B cell (primary cell): Measurements from ENCODE around the gene ELK4. TPM values are rescaled to one million over a fixed set of nuclear protein-coding genes. Genes with fewer than 3 reads are reported as not detected.

ENCODE experiments used
- ATAC-seq: fragments of 200-7000 bp; cut with Tn5 transposase; one replicate; pipeline ENCODE4 v1.10.0; 2021; ENCODE audit warnings: low read depth, mild to moderate bottlenecking, moderate number of reproducible peaks, moderate library complexity
- CTCF ChIA-PET: fragments of 350-600 bp; sonication (Branson Sonifier 250); formaldehyde crosslinking; loops from one replicate; lab custom pipeline; 2021; ENCODE audit warnings: antibody characterized with exemption, inconsistent platforms; lab: Charles Lee
- POLR2A ChIA-PET: fragments of 350-600 bp; sonication (Branson Sonifier 250); formaldehyde crosslinking; loops from one replicate; lab custom pipeline; 2021; ENCODE audit warnings: antibody characterized with exemption; lab: Charles Lee
- DNase-seq: peaks from one replicate; pipeline ENCODE4 v3.0.0; 2013
- H2AFZ ChIP-seq: 2 replicates; pipeline ENCODE4 v1.6.1; 2012; ENCODE audit warnings: mild to moderate bottlenecking, low read depth, low read length; ENCODE audit not compliant: insufficient read depth, poor library complexity, severe bottlenecking
- H3K27ac ChIP-seq, 2 donors: 1 replicate in 1 of 2; 2 replicates in 1 of 2; pipeline ENCODE4 v1.5.1; 2012 to 2013; ENCODE audit warnings: low read length in 2 of 2, mild to moderate bottlenecking in 2 of 2, moderate library complexity in 1 of 2
- H3K27me3 ChIP-seq, 4 experiments: fragments of 200-600 bp in 1 of 4; sonication (generic) in 1 of 4; replicated peaks in 1 of 4; 1 replicate in 2 of 4; 2 replicates in 2 of 4; pipeline versions ENCODE4 v1.6.1 to v1.7.0; 2013 to 2016; ENCODE audit warnings: low read length in 3 of 4, mild to moderate bottlenecking in 2 of 4, mixed read lengths in 1 of 4, moderate library complexity in 1 of 4; ENCODE audit not compliant: insufficient read depth in 4 of 4, control insufficient read depth in 3 of 4; ENCODE audit errors: control extremely low read depth in 1 of 4
- H3K36me3 ChIP-seq, 2 experiments: replicated peaks in 1 of 2; 1 replicate in 1 of 2; 2 replicates in 1 of 2; pipeline versions ENCODE4 v1.6.1 to v1.7.1; 2013; ENCODE audit warnings: low read length in 1 of 2; ENCODE audit not compliant: insufficient read depth in 2 of 2, control insufficient read depth in 1 of 2; ENCODE audit errors: control extremely low read depth in 1 of 2, extremely low read depth in 1 of 2
- H3K4me1 ChIP-seq, 2 donors: fragments of 200-600 bp in 1 of 2; sonication (generic) in 1 of 2; 1 replicate in 1 of 2; 2 replicates in 1 of 2; pipeline versions ENCODE4 v1.5.1 to v1.6.1; 2013 to 2017; ENCODE audit warnings: low read length in 2 of 2; ENCODE audit not compliant: control insufficient read depth in 2 of 2, insufficient read depth in 2 of 2
- H3K4me2 ChIP-seq: replicated peaks from 2 replicates; pipeline ENCODE3; 2012; ENCODE audit warnings: mild to moderate bottlenecking, low read depth, low read length; ENCODE audit not compliant: poor library complexity, severe bottlenecking
- H3K4me3 ChIP-seq, 5 experiments: fragments of 200-600 bp in 1 of 5; sonication (generic) in 1 of 5; 1 replicate in 3 of 5; 2 replicates in 2 of 5; pipeline versions ENCODE4 v1.5.1 to v1.7.0; 2011 to 2016; ENCODE audit warnings: low read length in 4 of 5, mild to moderate bottlenecking in 4 of 5, low read depth in 2 of 5, control low read depth in 1 of 5, moderate library complexity in 1 of 5; ENCODE audit not compliant: insufficient read depth in 1 of 5; ENCODE audit errors: control extremely low read depth in 1 of 5, extremely low read depth in 1 of 5
- H3K79me2 ChIP-seq: fragments of 200-600 bp; sonication (generic); one replicate; pipeline ENCODE4 v1.6.0; 2016; ENCODE audit warnings: low read length; ENCODE audit not compliant: control insufficient read depth, insufficient read depth
- H3K9ac ChIP-seq: fragments of 200-600 bp; sonication (generic); 2 replicates; pipeline ENCODE4 v1.6.1; 2017; ENCODE audit warnings: mild to moderate bottlenecking, low read length, moderate library complexity
- H3K9me3 ChIP-seq, 3 donors: one replicate each; pipeline versions ENCODE4 v1.6.1 to v1.7.1; 2013; ENCODE audit warnings: low read length in 2 of 3; ENCODE audit not compliant: control insufficient read depth in 2 of 3, insufficient read depth in 1 of 3; ENCODE audit errors: control extremely low read depth in 1 of 3
- H4K20me1 ChIP-seq: 2 replicates; pipeline ENCODE4 v1.6.0; 2012; ENCODE audit warnings: mild to moderate bottlenecking, low read length; ENCODE audit not compliant: insufficient read depth, control insufficient read depth, poor library complexity, severe bottlenecking
- H3K27ac Mint-ChIP-seq: one replicate; pipeline ENCODE4 v1.8.0; 2021; ENCODE audit warnings: mixed read lengths
- H3K27me3 Mint-ChIP-seq: one replicate; pipeline ENCODE4 v1.8.0; 2021; ENCODE audit warnings: mixed read lengths
- H3K4me1 Mint-ChIP-seq: one replicate; pipeline ENCODE4 v1.8.0; 2021; ENCODE audit warnings: mixed read lengths
- H3K4me3 Mint-ChIP-seq: one replicate; pipeline ENCODE4 v1.8.0; 2021; ENCODE audit warnings: mixed read lengths
- H3K9me3 Mint-ChIP-seq: one replicate; pipeline ENCODE4 v1.8.0; 2022; ENCODE audit warnings: mixed read lengths; ENCODE audit not compliant: insufficient read depth
- EZH2 ChIP-seq: IDR thresholded peaks from 2 replicates; pipeline ENCODE4 v1.6.1; 2012; ENCODE audit warnings: borderline replicate concordance, low read depth, mild to moderate bottlenecking, moderate library complexity, low read length; ENCODE audit not compliant: insufficient read depth, poor library complexity, severe bottlenecking
- WGBS: methylation state at CpG from one replicate; pipeline ENCODE4 v1.1.5; 2013; ENCODE audit warnings: missing lambda C conversion rate; ENCODE audit not compliant: insufficient coverage; 5-methylcytosine and 5-hydroxymethylcytosine counted together
- intact Hi-C: fragments of 100-400 bp; cut with micrococcal nuclease; formaldehyde crosslinking; loops from one replicate; pipeline ENCODE4 v1.10.0; 2022
- polyA plus RNA-seq: library from polyadenylated mRNA; depleted of rRNA; stranded (reverse); fragments of >200 nt; gene quantifications from 2 replicates; pipeline ENCODE4 v1.2.3, GENCODE V29; 2012
- total RNA-seq, 2 donors: library from RNA; stranded (reverse); fragments of 120-200 nt in 1 of 2; gene quantifications; 1 replicate in 1 of 2; 2 replicates in 1 of 2; pipeline versions ENCODE4 v1.2.3 to v1.2.4, GENCODE V29; 2013 to 2022
- TF ChIP-seq, protein P1 (sequence below): fragments of 200-600 bp; IDR thresholded peaks from one replicate; pipeline ENCODE4 v1.8.0; 2022; ENCODE audit warnings: antibody characterized with exemption, mild to moderate bottlenecking

ELK4 gene
- total and polyA plus RNA-seq, 2 donors (not counting 1 experiment from before 2014, with no cell fraction given) = 11.0 to 151 TPM

DNA sequence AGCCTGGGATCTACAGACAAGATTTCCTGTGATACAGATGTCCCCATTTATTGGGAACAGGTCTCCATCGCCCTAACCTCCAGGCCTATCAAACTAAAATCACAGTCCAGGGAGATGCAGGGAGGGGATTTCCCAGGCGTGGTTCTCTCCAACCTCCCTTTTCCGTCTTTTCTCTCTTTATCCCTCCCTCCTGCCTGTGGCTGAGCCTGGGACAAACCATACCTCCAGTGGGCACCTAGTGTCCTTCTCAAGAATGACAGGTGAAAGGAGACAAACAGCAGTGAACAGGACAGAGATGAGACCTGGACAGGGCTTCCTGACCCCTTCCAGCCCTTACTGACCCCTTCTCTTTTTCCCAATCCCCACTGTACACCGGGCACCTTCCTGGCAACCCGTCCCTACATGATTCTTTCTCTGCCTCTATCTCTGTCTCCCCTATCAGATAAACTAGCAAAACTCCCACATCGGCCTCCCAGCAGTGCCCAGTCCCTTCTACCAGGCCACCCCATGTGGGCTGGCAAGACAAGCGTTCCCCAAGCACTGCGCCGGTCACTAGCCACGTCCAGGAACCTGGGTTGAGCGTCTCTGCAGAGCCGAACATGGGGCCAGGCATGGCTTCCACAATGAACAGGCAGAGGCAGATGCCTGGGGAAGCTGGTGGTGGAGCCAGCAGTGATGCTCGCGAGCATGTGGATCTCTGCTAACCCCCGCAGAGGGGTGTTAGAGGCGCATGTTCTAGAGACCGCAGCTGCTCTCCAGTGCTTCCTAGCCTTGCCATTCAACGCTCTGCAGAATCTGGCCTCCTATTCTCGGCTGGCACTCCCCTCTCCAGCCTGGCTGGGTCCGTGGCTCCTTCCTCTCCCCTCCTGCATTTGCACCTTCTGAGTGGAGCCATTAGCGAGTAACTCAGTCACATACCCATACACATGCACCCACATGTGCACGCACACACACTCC, 54.7 kb downstream of the ELK4 start:
- H3K4me3 Mint-ChIP-seq = no peak overlapping the region
- no peak for ATAC-seq
- Histone ChIP-seq H4K20me1 (no peaks in the 10 kb centered on the region), H3K4me3 (no peak overlapping the region), H3K4me2 (no peak overlapping the region), H3K9me3 (no peaks in the 10 kb centered on the region), H2AFZ (no peak overlapping the region), H3K9ac (no peak overlapping the region), H3K27ac (no peak overlapping the region), H3K36me3 (no peaks in the 10 kb centered on the region), H3K4me1 (peaks cover 5 to 9% of the 10 kb centered on the region in 2 donors), H3K79me2 (no peaks in the 10 kb centered on the region), H3K27me3 (peaks cover 0 to 13% (median 2%) of the 10 kb centered on the region in 4 experiments)
- 88% methylated on average over 21 of the region's 22 CpGs for WGBS
- H3K27me3 Mint-ChIP-seq = peaks cover 10% of the 10 kb centered on the region
- ChIA-PET POLR2A (interaction anchor here (0.5 kb wide), 1 partner anchor 264 kb away, joined by 3 read pairs; no protein-coding TSS in a partner anchor), CTCF (no interaction called here)
- intact Hi-C loops = no loop called here
- no peak overlapping the region for H3K27ac Mint-ChIP-seq
- no peaks in the 10 kb centered on the region for H3K9me3 Mint-ChIP-seq
- peaks cover 4% of the 10 kb centered on the region for H3K4me1 Mint-ChIP-seq
- no peak for DNase-seq
- TF ChIP-seq, protein P1, sequence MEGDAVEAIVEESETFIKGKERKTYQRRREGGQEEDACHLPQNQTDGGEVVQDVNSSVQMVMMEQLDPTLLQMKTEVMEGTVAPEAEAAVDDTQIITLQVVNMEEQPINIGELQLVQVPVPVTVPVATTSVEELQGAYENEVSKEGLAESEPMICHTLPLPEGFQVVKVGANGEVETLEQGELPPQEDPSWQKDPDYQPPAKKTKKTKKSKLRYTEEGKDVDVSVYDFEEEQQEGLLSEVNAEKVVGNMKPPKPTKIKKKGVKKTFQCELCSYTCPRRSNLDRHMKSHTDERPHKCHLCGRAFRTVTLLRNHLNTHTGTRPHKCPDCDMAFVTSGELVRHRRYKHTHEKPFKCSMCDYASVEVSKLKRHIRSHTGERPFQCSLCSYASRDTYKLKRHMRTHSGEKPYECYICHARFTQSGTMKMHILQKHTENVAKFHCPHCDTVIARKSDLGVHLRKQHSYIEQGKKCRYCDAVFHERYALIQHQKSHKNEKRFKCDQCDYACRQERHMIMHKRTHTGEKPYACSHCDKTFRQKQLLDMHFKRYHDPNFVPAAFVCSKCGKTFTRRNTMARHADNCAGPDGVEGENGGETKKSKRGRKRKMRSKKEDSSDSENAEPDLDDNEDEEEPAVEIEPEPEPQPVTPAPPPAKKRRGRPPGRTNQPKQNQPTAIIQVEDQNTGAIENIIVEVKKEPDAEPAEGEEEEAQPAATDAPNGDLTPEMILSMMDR = no peak
- TF ChIP-seq EZH2 = no peak

DNA sequence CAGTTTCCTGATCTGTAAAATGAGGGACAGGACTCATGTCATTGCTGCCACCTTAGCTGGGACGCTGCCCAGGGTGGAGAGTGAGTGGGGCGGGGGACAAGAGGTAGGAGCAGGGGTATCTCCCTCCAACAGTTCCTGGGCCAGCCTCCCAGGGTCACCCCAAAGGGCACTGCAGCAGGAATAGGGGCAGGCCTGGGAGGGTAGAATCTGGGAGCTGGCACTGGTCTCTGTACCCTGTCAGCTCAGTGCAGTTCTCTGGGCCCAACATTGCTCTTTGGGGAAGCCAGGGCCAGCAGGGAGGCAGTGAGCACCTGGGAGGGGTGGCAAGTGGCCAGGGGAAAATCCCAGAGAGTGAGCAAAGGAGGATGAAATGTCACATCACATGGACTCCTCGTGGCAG, 55.8 kb downstream of the ELK4 start:
- Mint-ChIP-seq H3K4me3 (no peak overlapping the region), H3K4me1 (no peaks in the 10 kb centered on the region), H3K27me3 (peaks cover 19% of the 10 kb centered on the region), H3K27ac (no peak overlapping the region), H3K9me3 (no peaks in the 10 kb centered on the region)
- Histone ChIP-seq H3K36me3 (no peaks in the 10 kb centered on the region), H3K79me2 (no peaks in the 10 kb centered on the region), H3K4me1 (no peaks in the 10 kb centered on the region), H3K9me3 (no peaks in the 10 kb centered on the region), H2AFZ (no peak overlapping the region), H3K9ac (no peak overlapping the region), H3K27me3 (peaks cover 0 to 16% (median 2%) of the 10 kb centered on the region in 4 experiments), H3K27ac (no peak overlapping the region), H4K20me1 (no peaks in the 10 kb centered on the region), H3K4me3 (no peak overlapping the region), H3K4me2 (no peak overlapping the region)
- 71% methylated on average over 3 of the region's 3 CpGs for WGBS
- ATAC-seq (no peak), DNase-seq (no peak)
- intact Hi-C loops = no loop called here
- TF ChIP-seq, protein P1 = no peak
- TF ChIP-seq EZH2 = no peak
- ChIA-PET POLR2A (no interaction called here), CTCF (no interaction called here)
